Measurements from ENCODE around the gene ENHO.

Gene ENHO

GRCh38 chr9:34555936-34556525 lies 33.2 kb upstream of the ENHO start:
- H3K36me3 ChIP-seq (ENCODE audit: control insufficient read depth, low read length): no peaks in the 10 kb centered on the region
- H3K9me2 ChIP-seq (replicated peaks; ENCODE audit: control insufficient read depth, low read length): no peaks in the 10 kb centered on the region
- no peaks in the 10 kb centered on the region for H4K20me1 ChIP-seq (ENCODE audit: control insufficient read depth, insufficient read depth, low read depth, low read length)
- no peaks in the 10 kb centered on the region for H3K79me2 ChIP-seq (ENCODE audit: control insufficient read depth, low read length)
- no peaks in the 10 kb centered on the region for H3K4me1 ChIP-seq (ENCODE audit: control insufficient read depth, low read length)
- no peak for TF ChIP-seq EZH2phosphoT487 (IDR thresholded peaks at IDR 0.05; ENCODE audit: borderline replicate concordance, low read length)
- TF ChIP-seq, protein P1, sequence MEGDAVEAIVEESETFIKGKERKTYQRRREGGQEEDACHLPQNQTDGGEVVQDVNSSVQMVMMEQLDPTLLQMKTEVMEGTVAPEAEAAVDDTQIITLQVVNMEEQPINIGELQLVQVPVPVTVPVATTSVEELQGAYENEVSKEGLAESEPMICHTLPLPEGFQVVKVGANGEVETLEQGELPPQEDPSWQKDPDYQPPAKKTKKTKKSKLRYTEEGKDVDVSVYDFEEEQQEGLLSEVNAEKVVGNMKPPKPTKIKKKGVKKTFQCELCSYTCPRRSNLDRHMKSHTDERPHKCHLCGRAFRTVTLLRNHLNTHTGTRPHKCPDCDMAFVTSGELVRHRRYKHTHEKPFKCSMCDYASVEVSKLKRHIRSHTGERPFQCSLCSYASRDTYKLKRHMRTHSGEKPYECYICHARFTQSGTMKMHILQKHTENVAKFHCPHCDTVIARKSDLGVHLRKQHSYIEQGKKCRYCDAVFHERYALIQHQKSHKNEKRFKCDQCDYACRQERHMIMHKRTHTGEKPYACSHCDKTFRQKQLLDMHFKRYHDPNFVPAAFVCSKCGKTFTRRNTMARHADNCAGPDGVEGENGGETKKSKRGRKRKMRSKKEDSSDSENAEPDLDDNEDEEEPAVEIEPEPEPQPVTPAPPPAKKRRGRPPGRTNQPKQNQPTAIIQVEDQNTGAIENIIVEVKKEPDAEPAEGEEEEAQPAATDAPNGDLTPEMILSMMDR (IDR thresholded peaks at IDR 0.05; ENCODE audit: low read depth, low read length, poor library complexity, severe bottlenecking): no peak
- H3F3A ChIP-seq (ENCODE audit: control insufficient read depth, insufficient read depth): no peaks in the 10 kb centered on the region
- no peak overlapping the region for H3K4me3 ChIP-seq (ENCODE audit: low read length)
- H3K27ac ChIP-seq (ENCODE audit: low read depth, low read length): no peak overlapping the region
- H3K4me2 ChIP-seq (ENCODE audit: low read length): no peak overlapping the region
- H3K9me3 ChIP-seq (ENCODE audit: control insufficient read depth, insufficient read depth, low read length): no peaks in the 10 kb centered on the region
- no peaks in the 10 kb centered on the region for H3K27me3 ChIP-seq (ENCODE audit: control insufficient read depth, low read length)

GRCh38 chr9:34555500-34555899 lies 32.7 kb upstream of the ENHO start:
- Histone ChIP-seq H3K79me2 (ENCODE audit: control insufficient read depth, low read length) (no peaks in the 10 kb centered on the region), H3K27me3 (ENCODE audit: control insufficient read depth, low read length) (no peaks in the 10 kb centered on the region), H3K9me2 (replicated peaks; ENCODE audit: control insufficient read depth, low read length) (no peaks in the 10 kb centered on the region), H3K4me1 (ENCODE audit: control insufficient read depth, low read length) (no peaks in the 10 kb centered on the region), H3K4me2 (ENCODE audit: low read length) (no peak overlapping the region), H4K20me1 (ENCODE audit: control insufficient read depth, insufficient read depth, low read depth, low read length) (no peaks in the 10 kb centered on the region), H3K36me3 (ENCODE audit: control insufficient read depth, low read length) (no peaks in the 10 kb centered on the region), H3K9me3 (ENCODE audit: control insufficient read depth, insufficient read depth, low read length) (no peaks in the 10 kb centered on the region), H3K27ac (ENCODE audit: low read depth, low read length) (no peak overlapping the region), H3F3A (ENCODE audit: control insufficient read depth, insufficient read depth) (no peaks in the 10 kb centered on the region), H3K4me3 (ENCODE audit: low read length) (no peak overlapping the region)
- TF ChIP-seq EZH2phosphoT487 (IDR thresholded peaks at IDR 0.05; ENCODE audit: borderline replicate concordance, low read length): no peak
- TF ChIP-seq, protein P1 (IDR thresholded peaks at IDR 0.05; ENCODE audit: low read depth, low read length, poor library complexity, severe bottlenecking): no peak

GRCh38 chr9:34555002-34555348 lies 32.2 kb upstream of the ENHO start:
- Histone ChIP-seq H3K36me3 (ENCODE audit: control insufficient read depth, low read length) (no peaks in the 10 kb centered on the region), H3K9me2 (replicated peaks; ENCODE audit: control insufficient read depth, low read length) (no peaks in the 10 kb centered on the region), H3K79me2 (ENCODE audit: control insufficient read depth, low read length) (no peaks in the 10 kb centered on the region), H3K27me3 (ENCODE audit: control insufficient read depth, low read length) (no peaks in the 10 kb centered on the region), H3F3A (ENCODE audit: control insufficient read depth, insufficient read depth) (no peaks in the 10 kb centered on the region), H4K20me1 (ENCODE audit: control insufficient read depth, insufficient read depth, low read depth, low read length) (no peaks in the 10 kb centered on the region), H3K27ac (ENCODE audit: low read depth, low read length) (no peak overlapping the region), H3K4me3 (ENCODE audit: low read length) (no peak overlapping the region), H3K4me2 (ENCODE audit: low read length) (no peak overlapping the region), H3K9me3 (ENCODE audit: control insufficient read depth, insufficient read depth, low read length) (no peaks in the 10 kb centered on the region), H3K4me1 (ENCODE audit: control insufficient read depth, low read length) (no peaks in the 10 kb centered on the region)
- TF ChIP-seq EZH2phosphoT487 (IDR thresholded peaks at IDR 0.05; ENCODE audit: borderline replicate concordance, low read length): no peak
- TF ChIP-seq, protein P1 (IDR thresholded peaks at IDR 0.05; ENCODE audit: low read depth, low read length, poor library complexity, severe bottlenecking): no peak

Measured in DOHH2 (cell line).